Keratinocyte (primary cell): ENCODE results near the gene FGGY.

Source experiments
- CTCF ChIP-seq, 3 experiments: IDR thresholded peaks in 1 of 3; conservative IDR thresholded peaks in 1 of 3; optimal IDR thresholded peaks in 1 of 3; 2 replicates in 2 of 3; 3 replicates in 1 of 3; pipeline versions ENCODE3 to v1.5.1; 2011; ENCODE audit warnings: low read length in 3 of 3, mild to moderate bottlenecking in 3 of 3, moderate library complexity in 2 of 3, control low read depth in 1 of 3, inconsistent platforms in 1 of 3; ENCODE audit not compliant: insufficient read depth in 2 of 3; ENCODE audit errors: extremely low read depth in 1 of 3
- EZH2 ChIP-seq: IDR thresholded peaks from one replicate; pipeline ENCODE4 v1.6.1; 2012; ENCODE audit warnings: inconsistent platforms, mild to moderate bottlenecking, low read length, moderate library complexity

GRCh38 chr1:59494145-59494833 lies 197.4 kb downstream of the FGGY start:
- TF ChIP-seq CTCF (optimal IDR thresholded peaks at IDR 0.05 in 1 of 3, IDR thresholded peaks at IDR 0.05 in 1 of 3, conservative IDR thresholded peaks at IDR 0.05 in 1 of 3; ENCODE audit: extremely low read depth in 1 of 3, insufficient read depth in 2 of 3, low read length in 3 of 3) (no peak), EZH2 (no peak)
